ENCODE measurements around the gene LCLAT1. TPM values are rescaled to one million over a fixed set of nuclear protein-coding genes. Genes with fewer than 3 reads are reported as not detected.
A peak's percentile ranks its signal among the peaks of the same experiment; 100 is the strongest.

LCLAT1 gene
- polyA plus RNA-seq, 2 of the 4 experiments (the other 2 are of a cell fraction) = 19.5 to 71.0 TPM

DNA sequence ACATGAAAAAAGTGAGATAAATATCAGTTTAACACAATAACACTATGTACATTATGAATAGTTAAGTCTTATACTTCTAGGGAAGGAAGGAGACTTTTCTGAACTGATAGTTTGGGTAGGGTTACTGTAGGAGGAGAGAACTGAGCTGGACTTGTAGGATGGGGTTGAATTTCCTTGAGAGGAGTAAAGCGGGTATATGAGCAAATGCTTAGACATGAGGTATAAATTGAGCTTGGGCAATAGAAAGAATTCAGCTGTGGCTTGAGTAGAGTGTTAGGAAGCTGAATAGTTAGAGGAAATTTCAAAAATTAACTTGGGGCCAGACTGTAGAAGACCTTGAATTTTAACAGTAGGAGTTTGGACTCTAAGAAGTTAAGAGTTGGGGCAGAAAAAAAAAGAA is 45.1 kb downstream of the LCLAT1 start:
- no peak for FAIRE-seq
- no peaks in the 10 kb centered on the region for H3K9me3 ChIP-seq
- 86% methylated on average over 1 of the region's 1 CpG for WGBS (ENCODE audit: missing lambda C conversion rate)
- H3K4me2 ChIP-seq = peak overlapping the region; percentile 4; the same call in 2 of the 3 replicates
- TF ChIP-seq, protein P1, sequence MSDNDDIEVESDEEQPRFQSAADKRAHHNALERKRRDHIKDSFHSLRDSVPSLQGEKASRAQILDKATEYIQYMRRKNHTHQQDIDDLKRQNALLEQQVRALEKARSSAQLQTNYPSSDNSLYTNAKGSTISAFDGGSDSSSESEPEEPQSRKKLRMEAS (IDR thresholded peaks at IDR 0.05) = no peak
- TF ChIP-seq HES2 (IDR thresholded peaks at IDR 0.05) = no peak
- no peak for TF ChIP-seq RARB (CRISPR knock-in tag; IDR thresholded peaks at IDR 0.05)
- TF ChIP-seq, protein P2, sequence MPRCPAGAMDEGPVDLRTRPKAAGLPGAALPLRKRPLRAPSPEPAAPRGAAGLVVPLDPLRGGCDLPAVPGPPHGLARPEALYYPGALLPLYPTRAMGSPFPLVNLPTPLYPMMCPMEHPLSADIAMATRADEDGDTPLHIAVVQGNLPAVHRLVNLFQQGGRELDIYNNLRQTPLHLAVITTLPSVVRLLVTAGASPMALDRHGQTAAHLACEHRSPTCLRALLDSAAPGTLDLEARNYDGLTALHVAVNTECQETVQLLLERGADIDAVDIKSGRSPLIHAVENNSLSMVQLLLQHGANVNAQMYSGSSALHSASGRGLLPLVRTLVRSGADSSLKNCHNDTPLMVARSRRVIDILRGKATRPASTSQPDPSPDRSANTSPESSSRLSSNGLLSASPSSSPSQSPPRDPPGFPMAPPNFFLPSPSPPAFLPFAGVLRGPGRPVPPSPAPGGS (IDR thresholded peaks at IDR 0.05) = no peak
- no peak for TF ChIP-seq PHF8 (IDR thresholded peaks at IDR 0.05; ENCODE audit: borderline replicate concordance, low read depth)
- TF ChIP-seq CTCF (IDR thresholded peaks at IDR 0.05) = no peak
- TF ChIP-seq ZFP36 (IDR thresholded peaks at IDR 0.05; ENCODE audit: borderline replicate concordance, partially characterized antibody) = no peak
- no peak for TF ChIP-seq EHMT2 (IDR thresholded peaks at IDR 0.05; ENCODE audit: low read depth)
- TF ChIP-seq MYC (IDR thresholded peaks at IDR 0.05; ENCODE audit: borderline replicate concordance, low read length) = no peak
- no peak for TF ChIP-seq ZNF302 (CRISPR knock-in tag; IDR thresholded peaks at IDR 0.05)
- TF ChIP-seq NR3C1 (IDR thresholded peaks at IDR 0.05) = no peak
- TF ChIP-seq SREBF2 (IDR thresholded peaks at IDR 0.05) = no peak
- no peak for TF ChIP-seq KDM1A (IDR thresholded peaks at IDR 0.05; ENCODE audit: low read depth)
- TF ChIP-seq, protein P3, sequence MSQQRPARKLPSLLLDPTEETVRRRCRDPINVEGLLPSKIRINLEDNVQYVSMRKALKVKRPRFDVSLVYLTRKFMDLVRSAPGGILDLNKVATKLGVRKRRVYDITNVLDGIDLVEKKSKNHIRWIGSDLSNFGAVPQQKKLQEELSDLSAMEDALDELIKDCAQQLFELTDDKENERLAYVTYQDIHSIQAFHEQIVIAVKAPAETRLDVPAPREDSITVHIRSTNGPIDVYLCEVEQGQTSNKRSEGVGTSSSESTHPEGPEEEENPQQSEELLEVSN (IDR thresholded peaks at IDR 0.05; ENCODE audit: borderline replicate concordance, low read depth) = no peak
- TF ChIP-seq CHD4 (IDR thresholded peaks at IDR 0.05; ENCODE audit: borderline replicate concordance) = no peak
- TF ChIP-seq USF2 (IDR thresholded peaks at IDR 0.05) = no peak
- peaks cover 17% of the 10 kb centered on the region for H3K4me1 ChIP-seq
- H3K27ac ChIP-seq = no peak overlapping the region
- POLR2A ChIA-PET = interaction anchor here (0.6 kb wide), 1 partner anchor 106 kb away, joined by 3 read pairs; no protein-coding TSS in a partner anchor
- no peak for DNase-seq (ENCODE audit: low read depth in 1 of 2, low spot score in 1 of 2)
- CTCF ChIA-PET = interaction anchor here (0.6 to 1.3 kb wide), 3 partner anchors 17 to 87 kb away, joined by 3 to 4 read pairs (median 3); no protein-coding TSS in a partner anchor
- ATAC-seq = no peak
- no peak overlapping the region for H3K4me3 ChIP-seq

GRCh38 chr2:30492619-30493018 is 45.6 kb downstream of the LCLAT1 start:
- no peak overlapping the region for H3K27ac ChIP-seq
- 31% methylated on average over 1 of the region's 1 CpG for WGBS (ENCODE audit: missing lambda C conversion rate)
- H3K4me2 ChIP-seq = peak overlapping the region; percentile 4; the same call in 2 of the 3 replicates
- no peak overlapping the region for H3K4me3 ChIP-seq
- FAIRE-seq (no peak), DNase-seq (ENCODE audit: low read depth in 1 of 2, low spot score in 1 of 2) (no peak), ATAC-seq (no peak; a peak in 1 of 6 replicates)
- H3K9me3 ChIP-seq = peaks cover 1% of the 10 kb centered on the region; the same call in 2 of the 3 replicates
- POLR2A ChIA-PET = interaction anchor here (0.6 kb wide), 1 partner anchor 106 kb away, joined by 3 read pairs; no protein-coding TSS in a partner anchor
- no peak for TF ChIP-seq TP53 (CRISPR knock-in tag; IDR thresholded peaks at IDR 0.05)
- peaks cover 17% of the 10 kb centered on the region for H3K4me1 ChIP-seq
- CTCF ChIA-PET = interaction anchor here (0.6 to 1.3 kb wide), 3 partner anchors 17 to 87 kb away, joined by 3 to 4 read pairs (median 3); no protein-coding TSS in a partner anchor

DNA sequence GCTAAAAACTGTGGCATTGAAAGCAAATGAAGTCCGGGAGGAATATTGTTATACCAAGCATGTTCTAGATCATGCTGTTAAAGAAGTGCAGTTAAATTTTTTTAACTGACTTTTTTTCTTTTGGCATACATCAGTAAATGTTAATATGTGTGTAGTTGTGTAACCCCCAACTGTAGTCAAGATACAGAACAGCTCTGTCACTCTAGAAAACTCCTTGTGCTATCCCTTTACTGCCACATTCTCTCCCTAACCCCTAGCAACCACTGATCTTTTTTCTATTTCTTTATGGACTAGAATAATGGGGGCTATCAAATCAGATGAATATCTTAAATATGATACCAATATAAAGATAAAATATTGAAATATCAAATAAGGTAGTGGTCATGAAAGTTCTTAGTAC is 46.4 kb downstream of the LCLAT1 start:
- Histone ChIP-seq H3K4me2 (no peak overlapping the region), H3K4me3 (no peak overlapping the region), H3K4me1 (peaks cover 14% of the 10 kb centered on the region), H3K9me3 (peaks cover 9% of the 10 kb centered on the region), H3K27ac (no peak overlapping the region)
- 89% methylated on average over 1 of the region's 1 CpG for WGBS (ENCODE audit: missing lambda C conversion rate)
- no peak for FAIRE-seq
- POLR2A ChIA-PET = no interaction called here
- TF ChIP-seq SREBF2 (IDR thresholded peaks at IDR 0.05) (no peak), MYC (IDR thresholded peaks at IDR 0.05; ENCODE audit: borderline replicate concordance, low read length) (no peak), FOSB (CRISPR knock-in tag; IDR thresholded peaks at IDR 0.05) (no peak), HOXA7 (CRISPR knock-in tag; IDR thresholded peaks at IDR 0.05) (no peak), JUN (IDR thresholded peaks at IDR 0.05) (no peak), HOXB5 (CRISPR knock-in tag; IDR thresholded peaks at IDR 0.05) (no peak), EP300 (IDR thresholded peaks at IDR 0.05) (no peak), CHD2 (IDR thresholded peaks at IDR 0.05; ENCODE audit: low read length, partially characterized antibody) (no peak), HEYL (CRISPR knock-in tag; IDR thresholded peaks at IDR 0.05) (no peak), EHF (CRISPR knock-in tag; IDR thresholded peaks at IDR 0.05) (no peak), POLR2AphosphoS2 (conservative IDR thresholded peaks at IDR 0.05; ENCODE audit: low read length) (no peak), KDM5A (IDR thresholded peaks at IDR 0.05) (no peak), USF2 (IDR thresholded peaks at IDR 0.05) (no peak), CBX8 (IDR thresholded peaks at IDR 0.05) (no peak), ZNF302 (CRISPR knock-in tag; IDR thresholded peaks at IDR 0.05) (no peak)
- ATAC-seq = no peak
- CTCF ChIA-PET = interaction anchor here (0.6 to 1.0 kb wide), 2 partner anchors 114 to 213 kb away, joined by 3 read pairs; no protein-coding TSS in a partner anchor
- DNase-seq (ENCODE audit: low read depth in 1 of 2, low spot score in 1 of 2) = no peak
